ENCODE measurements around the gene C2orf92. TPM values are rescaled to one million over a fixed set of nuclear protein-coding genes. Genes with fewer than 3 reads are reported as not detected.

C2orf92 gene
- total RNA-seq, 1 donor, result 2.5 TPM

DNA sequence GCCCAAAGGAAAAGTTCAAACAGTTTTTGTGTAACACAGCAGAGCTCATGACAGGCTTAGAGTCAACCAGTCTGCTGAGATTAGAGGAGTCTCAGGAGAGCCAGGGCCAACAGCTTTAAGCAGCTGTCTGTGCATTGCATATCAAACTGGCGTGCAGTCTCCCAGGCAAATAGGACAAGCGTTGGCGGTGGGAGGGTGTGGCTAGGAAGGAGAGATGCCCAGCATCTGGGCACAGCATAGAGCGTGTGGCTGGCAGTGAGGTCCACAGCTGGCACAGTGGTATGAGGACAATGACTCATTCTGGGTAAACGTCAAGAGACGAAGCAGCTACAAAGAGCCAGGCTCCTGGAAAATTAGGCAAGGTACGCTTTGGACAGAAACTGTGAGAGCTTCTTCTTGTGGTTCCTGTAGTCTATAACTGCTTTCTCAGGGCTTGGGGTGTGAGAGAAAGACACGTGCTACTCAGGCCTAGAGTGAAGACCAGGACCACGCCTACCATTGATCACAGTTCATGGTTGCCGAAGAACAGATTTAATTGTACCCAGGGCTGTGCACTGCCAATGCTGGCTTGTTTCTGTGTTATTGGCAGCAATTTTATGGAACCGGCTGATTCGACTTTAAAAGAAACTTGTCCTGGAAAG is 58.7 kb downstream of the C2orf92 start:
- Histone ChIP-seq H3K36me3 (ENCODE audit: insufficient read depth, low read length) (no peaks in the 10 kb centered on the region), H3K79me2 (ENCODE audit: insufficient read depth, low read length) (no peaks in the 10 kb centered on the region), H2AFZ (ENCODE audit: low read length) (no peak overlapping the region), H3K4me1 (ENCODE audit: insufficient read depth, low read length) (no peaks in the 10 kb centered on the region), H3K4me3 (ENCODE audit: insufficient read depth, low read length) (no peak overlapping the region), H3K4me2 (ENCODE audit: insufficient read depth, low read length) (no peak overlapping the region), H3K27me3 (ENCODE audit: insufficient read depth, low read length) (no peaks in the 10 kb centered on the region), H3K27ac (ENCODE audit: low read depth, low read length) (no peak overlapping the region), H3K9me3 (ENCODE audit: low read depth, low read length) (no peaks in the 10 kb centered on the region), H4K20me1 (ENCODE audit: insufficient read depth, low read length) (no peaks in the 10 kb centered on the region)
- TF ChIP-seq CTCF (IDR thresholded peaks at IDR 0.05; ENCODE audit: extremely low read depth, low read depth, low read length), result no peak
- DNase-seq (ENCODE audit: insufficient read length, low spot score, missing footprints), result peak; percentile 87

- Histone ChIP-seq H2AFZ (ENCODE audit: low read length) (no peak overlapping the region), H4K20me1 (ENCODE audit: insufficient read depth, low read length) (no peaks in the 10 kb centered on the region), H3K4me2 (ENCODE audit: insufficient read depth, low read length) (no peak overlapping the region), H3K9me3 (ENCODE audit: low read depth, low read length) (no peaks in the 10 kb centered on the region), H3K4me3 (ENCODE audit: insufficient read depth, low read length) (no peak overlapping the region), H3K4me1 (ENCODE audit: insufficient read depth, low read length) (no peaks in the 10 kb centered on the region), H3K79me2 (ENCODE audit: insufficient read depth, low read length) (no peaks in the 10 kb centered on the region), H3K27me3 (ENCODE audit: insufficient read depth, low read length) (no peaks in the 10 kb centered on the region), H3K27ac (ENCODE audit: low read depth, low read length) (no peak overlapping the region), H3K36me3 (ENCODE audit: insufficient read depth, low read length) (no peaks in the 10 kb centered on the region)
- no peak for DNase-seq (ENCODE audit: insufficient read length, low spot score, missing footprints)
- TF ChIP-seq CTCF (IDR thresholded peaks at IDR 0.05; ENCODE audit: extremely low read depth, low read depth, low read length), result no peak
Observed at GRCh38 chr2:97730245-97730644, 60.7 kb downstream of the C2orf92 start.

DNA sequence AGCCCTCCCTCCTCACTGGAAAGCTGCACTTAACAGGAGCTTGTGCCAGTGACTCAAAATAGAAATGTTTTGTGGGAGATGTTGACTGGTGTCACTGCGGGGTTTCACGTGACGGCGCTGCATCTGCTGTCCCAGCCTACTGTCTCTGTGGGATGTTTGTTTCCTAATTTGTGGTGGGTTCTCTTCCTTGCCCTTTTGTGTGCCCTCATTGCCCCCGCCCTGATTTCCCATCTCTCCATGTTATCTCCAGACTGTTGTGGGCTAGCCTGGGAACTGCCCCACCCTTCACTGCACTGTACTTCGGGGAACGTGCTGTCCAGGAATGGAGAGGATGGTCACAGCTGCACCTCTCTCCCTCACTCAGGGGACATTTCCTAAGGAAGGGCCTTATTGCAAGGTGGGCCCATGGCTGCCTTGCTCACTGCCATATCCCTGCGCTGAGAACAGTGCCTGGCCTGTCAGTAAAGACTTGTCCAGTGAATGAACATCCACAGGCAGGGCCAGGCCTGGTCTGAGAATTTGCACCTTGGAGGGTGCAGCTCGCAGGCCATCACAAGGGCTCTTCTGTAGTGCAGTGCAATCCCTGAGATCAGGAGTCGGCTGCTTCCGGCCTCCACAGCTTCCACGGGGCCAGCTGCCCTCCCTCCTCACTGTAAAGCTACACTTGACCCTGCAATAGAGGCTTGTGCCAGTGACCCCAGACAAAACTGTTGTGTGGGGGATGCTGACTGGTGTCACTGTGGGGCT is 61.9 kb downstream of the C2orf92 start:
- Histone ChIP-seq H3K36me3 (ENCODE audit: insufficient read depth, low read length) (no peaks in the 10 kb centered on the region), H4K20me1 (ENCODE audit: insufficient read depth, low read length) (no peaks in the 10 kb centered on the region), H2AFZ (ENCODE audit: low read length) (no peak overlapping the region), H3K27me3 (ENCODE audit: insufficient read depth, low read length) (no peaks in the 10 kb centered on the region), H3K4me2 (ENCODE audit: insufficient read depth, low read length) (no peak overlapping the region), H3K4me1 (ENCODE audit: insufficient read depth, low read length) (no peaks in the 10 kb centered on the region), H3K9me3 (ENCODE audit: low read depth, low read length) (no peaks in the 10 kb centered on the region), H3K79me2 (ENCODE audit: insufficient read depth, low read length) (no peaks in the 10 kb centered on the region), H3K4me3 (ENCODE audit: insufficient read depth, low read length) (no peak overlapping the region), H3K27ac (ENCODE audit: low read depth, low read length) (no peak overlapping the region)
- DNase-seq (ENCODE audit: insufficient read length, low spot score, missing footprints), result peak; percentile 53
- no peak for TF ChIP-seq CTCF (IDR thresholded peaks at IDR 0.05; ENCODE audit: extremely low read depth, low read depth, low read length)
